Measurements from ENCODE around the gene MSH6.

Gene MSH6

GRCh38 chr2:47782671-47783485 lies at the start of gene MSH6:
MSH6 (plus strand) TSS chr2:47783145; CDS start chr2:47783234, 89 bp downstream.
- peak; percentile 80 for DNase-seq (ENCODE audit: low spot score)

GRCh38 chr2:47735136-47735869 lies 47.6 kb upstream of the MSH6 start:
- DNase-seq (ENCODE audit: low spot score), result no peak

- no peak for DNase-seq (ENCODE audit: low spot score)
These were observed 47.0 kb upstream of the MSH6 start for GRCh38 chr2:47735912-47736311.

- no peak for DNase-seq (ENCODE audit: low spot score)
These were observed 45.6 kb upstream of the MSH6 start for GRCh38 chr2:47737191-47737975.

- DNase-seq (ENCODE audit: low spot score), result no peak
These were observed 44.6 kb upstream of the MSH6 start for GRCh38 chr2:47738331-47738730.

GRCh38 chr2:47741101-47741500 lies 41.8 kb upstream of the MSH6 start:
- DNase-seq (ENCODE audit: low spot score), result no peak

GRCh38 chr2:47741637-47742036 lies 41.3 kb upstream of the MSH6 start:
- DNase-seq (ENCODE audit: low spot score), result no peak

- no peak for DNase-seq (ENCODE audit: low spot score)
These were observed 38.9 kb upstream of the MSH6 start for GRCh38 chr2:47744074-47744473.

GRCh38 chr2:47747878-47748277 lies 35.1 kb upstream of the MSH6 start:
- no peak for DNase-seq (ENCODE audit: low spot score)

GRCh38 chr2:47751856-47752414 lies 31.0 kb upstream of the MSH6 start:
- DNase-seq (ENCODE audit: low spot score), result no peak

- no peak for DNase-seq (ENCODE audit: low spot score)
These were observed 15.5 kb upstream of the MSH6 start for GRCh38 chr2:47767497-47767844.

GRCh38 chr2:47767880-47768609 lies 14.9 kb upstream of the MSH6 start:
- DNase-seq (ENCODE audit: low spot score), result peak; percentile 58

GRCh38 chr2:47769318-47769717 lies 13.6 kb upstream of the MSH6 start:
- no peak for DNase-seq (ENCODE audit: low spot score)

GRCh38 chr2:47771211-47771610 lies 11.7 kb upstream of the MSH6 start:
- DNase-seq (ENCODE audit: low spot score), result no peak

GRCh38 chr2:47772343-47772742 lies 10.6 kb upstream of the MSH6 start:
- no peak for DNase-seq (ENCODE audit: low spot score)

- DNase-seq (ENCODE audit: low spot score), result no peak
These were observed 8.4 kb upstream of the MSH6 start for GRCh38 chr2:47774567-47774966.

GRCh38 chr2:47777277-47777937 lies 5.5 kb upstream of the MSH6 start:
- DNase-seq (ENCODE audit: low spot score), result no peak

- DNase-seq (ENCODE audit: low spot score), result no peak
These were observed 4.1 kb upstream of the MSH6 start for GRCh38 chr2:47778698-47779425.

GRCh38 chr2:47779426-47779790 lies 3.5 kb upstream of the MSH6 start:
- DNase-seq (ENCODE audit: low spot score), result no peak

- peak; percentile 26 for DNase-seq (ENCODE audit: low spot score)
These were observed 619 bp upstream of the MSH6 start for GRCh38 chr2:47782381-47782670.

All from HuH-7 (cell line).